Measurements from ENCODE around the gene VWA2. TPM values are rescaled to one million over a fixed set of nuclear protein-coding genes. Genes with fewer than 3 reads are reported as not detected.

Gene VWA2
- total and polyA plus RNA-seq, 2 of the 4 experiments (the other 2 are of a cell fraction) = not detected

- ChIA-PET POLR2A (ENCODE audit: unreplicated experiment) (no interaction called here), CTCF (interaction anchor here (0.5 to 0.9 kb wide), 4 partner anchors 23 to 222 kb away, joined by 3 to 5 read pairs (median 4); no protein-coding TSS in a partner anchor)
- no peak for TF ChIP-seq MAZ (IDR thresholded peaks at IDR 0.05; ENCODE audit: borderline replicate concordance, low read depth, low read length)
- no peak overlapping the region for H3K14ac ChIP-seq (replicated peaks; ENCODE audit: low read depth, low read length)
- peaks cover 3% of the 10 kb centered on the region; the same call in 1 of the 2 replicates for H3K9me1 ChIP-seq (ENCODE audit: insufficient read depth, low read length)
- no peak for DNase-seq
- H3K4ac ChIP-seq (ENCODE audit: low read depth, low read length) = no peak overlapping the region
- no peak overlapping the region for H2BK15ac ChIP-seq (ENCODE audit: low read depth, low read length)
- no peak overlapping the region for H3K9ac ChIP-seq (ENCODE audit: low read depth, low read length)
- BruUV-seq (replicated peaks) = no TSS peak
- ATAC-seq (ENCODE audit: low read depth) = no peak
- H3K18ac ChIP-seq (ENCODE audit: low read depth, low read length) = no peak overlapping the region
- peaks cover 22% of the 10 kb centered on the region for H3K27me3 ChIP-seq (ENCODE audit: control insufficient read depth, insufficient read depth, low read length)
- H3K4me2 ChIP-seq (ENCODE audit: low read depth, low read length) = no peak overlapping the region
- H2BK20ac ChIP-seq (ENCODE audit: low read depth, low read length) = no peak overlapping the region
- no peak overlapping the region for H4K91ac ChIP-seq (ENCODE audit: insufficient read depth, low read depth, low read length)
- in situ Hi-C loops (cut with MboI; ENCODE audit: low sequenced_read_pairs) (no loop called here), intact Hi-C loops (cut with micrococcal nuclease) (no loop called here), dilution Hi-C loops (cut with HindIII; ENCODE audit: low sequenced_read_pairs, unreplicated experiment) (no loop called here)
- no peaks in the 10 kb centered on the region for H3K36me3 ChIP-seq (ENCODE audit: control insufficient read depth, insufficient read depth, low read length)
- no peak overlapping the region for H2AK5ac ChIP-seq (ENCODE audit: low read depth, low read length)
- no peak overlapping the region for H4K5ac ChIP-seq (ENCODE audit: low read depth, low read length)
- H2BK5ac ChIP-seq (ENCODE audit: low read depth, low read length, poor library complexity, severe bottlenecking) = no peak overlapping the region
- no peaks in the 10 kb centered on the region for H4K20me1 ChIP-seq (ENCODE audit: insufficient read depth, low read length)
- H4K8ac ChIP-seq (ENCODE audit: low read depth in 2 of 2, low read length in 2 of 2) = no peak overlapping the region
- no peak overlapping the region for H3K56ac ChIP-seq (ENCODE audit: extremely low read depth, insufficient read depth, low read length)
- no peak overlapping the region for H2AFZ ChIP-seq (replicated peaks; ENCODE audit: low read length, poor library complexity)
- H3K27ac ChIP-seq (ENCODE audit: insufficient read depth, low read length) = no peak overlapping the region
- WGBS, 2 experiments (ENCODE audit: extremely low coverage in 2 of 2, insufficient read length in 1 of 2) = 87% methylated on average over 3 of the region's 15 CpGs; no CpG with 5 or more reads in 1 of the 2 experiments
- H2BK120ac ChIP-seq (ENCODE audit: low read depth, low read length) = no peak overlapping the region
- peaks cover 2% of the 10 kb centered on the region for H3K4me1 ChIP-seq (ENCODE audit: control insufficient read depth, insufficient read depth, low read length)
- H3K4me3 ChIP-seq (ENCODE audit: insufficient read depth, low read depth, low read length) = no peak overlapping the region
- H2AK9ac ChIP-seq (replicated peaks; ENCODE audit: low read depth, low read length, poor library complexity) = no peak overlapping the region
- H3K9me3 ChIP-seq (ENCODE audit: control insufficient read depth, insufficient read depth, low read length) = no peaks in the 10 kb centered on the region
- no peaks in the 10 kb centered on the region for H3K79me1 ChIP-seq (ENCODE audit: low read depth in 1 of 2, low read length in 2 of 2)
- H3K23ac ChIP-seq (ENCODE audit: low read depth, low read length) = no peak overlapping the region
Observed at GRCh38 chr10:114327537-114328440, 88.7 kb downstream of the VWA2 start.
